Fibroblast of lung (primary cell): Measurements from ENCODE around the gene DOCK3.

Experiments used
- EZH2 ChIP-seq: IDR thresholded peaks from 2 replicates; pipeline ENCODE4 v1.5.1; 2012; ENCODE audit warnings: low read length, control low read depth, mild to moderate bottlenecking; ENCODE audit errors: missing control alignments
- TF ChIP-seq, protein P1 (sequence below), 2 donors: IDR thresholded peaks in 1 of 2; conservative IDR thresholded peaks in 1 of 2; 1 replicate in 1 of 2; 2 replicates in 1 of 2; pipeline ENCODE4 v1.5.1; 2011 to 2012; ENCODE audit warnings: low read length in 2 of 2, control low read depth in 1 of 2, inconsistent platforms in 1 of 2, low read depth in 1 of 2, mild to moderate bottlenecking in 1 of 2

DNA sequence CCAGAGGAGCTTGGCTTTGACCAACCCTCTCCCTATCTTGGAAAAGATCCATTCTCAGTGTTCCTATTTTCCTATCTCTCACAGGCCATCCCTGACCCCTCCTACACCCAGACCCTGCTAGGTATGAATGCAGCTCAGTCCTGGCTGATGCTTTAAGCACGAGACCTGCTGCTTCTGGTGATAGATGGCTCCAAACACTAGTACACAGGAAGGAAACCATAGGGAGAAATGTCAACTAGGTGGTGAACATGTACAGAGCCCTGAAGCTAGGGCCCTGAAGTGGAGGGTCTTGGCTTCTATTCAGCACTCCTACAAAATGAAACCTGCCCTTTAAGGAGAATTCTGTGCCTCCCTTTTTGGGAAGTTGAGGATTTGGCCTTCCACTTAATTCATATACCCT is 662.9 kb downstream of the DOCK3 start:
- TF ChIP-seq, protein P1, sequence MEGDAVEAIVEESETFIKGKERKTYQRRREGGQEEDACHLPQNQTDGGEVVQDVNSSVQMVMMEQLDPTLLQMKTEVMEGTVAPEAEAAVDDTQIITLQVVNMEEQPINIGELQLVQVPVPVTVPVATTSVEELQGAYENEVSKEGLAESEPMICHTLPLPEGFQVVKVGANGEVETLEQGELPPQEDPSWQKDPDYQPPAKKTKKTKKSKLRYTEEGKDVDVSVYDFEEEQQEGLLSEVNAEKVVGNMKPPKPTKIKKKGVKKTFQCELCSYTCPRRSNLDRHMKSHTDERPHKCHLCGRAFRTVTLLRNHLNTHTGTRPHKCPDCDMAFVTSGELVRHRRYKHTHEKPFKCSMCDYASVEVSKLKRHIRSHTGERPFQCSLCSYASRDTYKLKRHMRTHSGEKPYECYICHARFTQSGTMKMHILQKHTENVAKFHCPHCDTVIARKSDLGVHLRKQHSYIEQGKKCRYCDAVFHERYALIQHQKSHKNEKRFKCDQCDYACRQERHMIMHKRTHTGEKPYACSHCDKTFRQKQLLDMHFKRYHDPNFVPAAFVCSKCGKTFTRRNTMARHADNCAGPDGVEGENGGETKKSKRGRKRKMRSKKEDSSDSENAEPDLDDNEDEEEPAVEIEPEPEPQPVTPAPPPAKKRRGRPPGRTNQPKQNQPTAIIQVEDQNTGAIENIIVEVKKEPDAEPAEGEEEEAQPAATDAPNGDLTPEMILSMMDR (conservative IDR thresholded peaks at IDR 0.05 in 1 of 2, IDR thresholded peaks at IDR 0.05 in 1 of 2; ENCODE audit: low read depth in 1 of 2, low read length in 2 of 2): no peak
- TF ChIP-seq EZH2: no peak
